ENCODE results near the gene ASIP.

The ASIP gene

GRCh38 chr20:34312544-34313217 is 71.5 kb downstream of the ASIP start:
- DNase-seq, result peak; percentile 89

GRCh38 chr20:34315236-34315635 is 74.0 kb downstream of the ASIP start:
- DNase-seq, result no peak

- DNase-seq, result no peak
Observed at GRCh38 chr20:34316196-34316814, 75.1 kb downstream of the ASIP start.

All from retina (tissue), 1 donor.